SK-N-MC (cell line): ENCODE results near the gene XCR1.

Experiments
- DNase-seq: peaks from one replicate; pipeline ENCODE4 v3.0.0-alpha.2; 2011; ENCODE audit warnings: low read depth, low spot score
- H3K27ac ChIP-seq: fragments of 200-600 bp; sonication (generic); 2 replicates; pipeline ENCODE4 v1.5.1; 2016; ENCODE audit warnings: mixed run types
- H3K36me3 ChIP-seq: fragments of 200-600 bp; sonication (generic); 2 replicates; pipeline ENCODE4 v1.6.1; 2017; ENCODE audit warnings: antibody characterized with exemption, low read length, mixed read lengths; ENCODE audit not compliant: insufficient read depth
- H3K4me3 ChIP-seq: fragments of 200-600 bp; sonication (generic); 2 replicates; pipeline ENCODE4 v1.5.1; 2016
- H3K9ac ChIP-seq: fragments of 200-600 bp; sonication (generic); 2 replicates; pipeline ENCODE4 v1.8.0; 2017; ENCODE audit warnings: mixed run types, mixed read lengths; ENCODE audit not compliant: insufficient read length
- H3K9me3 ChIP-seq: fragments of 200-600 bp; sonication (generic); 2 replicates; pipeline ENCODE4 v1.6.1; 2017; ENCODE audit warnings: low read depth, mild to moderate bottlenecking, antibody characterized with exemption, low read length, moderate library complexity, mixed read lengths
- EZH2 ChIP-seq: fragments of 200-600 bp; sonication (generic); IDR thresholded peaks from one replicate; pipeline ENCODE4 v1.6.1; 2017; ENCODE audit warnings: antibody characterized with exemption
- FOXP2 ChIP-seq: optimal IDR thresholded peaks from 2 replicates; pipeline ENCODE3; 2011; ENCODE audit warnings: mild to moderate bottlenecking, moderate library complexity; ENCODE audit not compliant: insufficient read depth; ENCODE audit errors: extremely low read length, control extremely low read depth
- POLR2AphosphoS5 ChIP-seq: IDR thresholded peaks from 2 replicates; pipeline ENCODE4 v1.6.1; 2012; ENCODE audit warnings: mild to moderate bottlenecking, low read depth, low read length, borderline replicate concordance

The XCR1 gene

GRCh38 chr3:45988804-45989203 is 38.5 kb downstream of the XCR1 start:
- Histone ChIP-seq H3K36me3 (no peaks in the 10 kb centered on the region; the same call in 1 of the 2 replicates), H3K27ac (no peak overlapping the region), H3K9ac (no peak overlapping the region), H3K9me3 (no peaks in the 10 kb centered on the region), H3K4me3 (no peak overlapping the region)
- no peak for TF ChIP-seq EZH2
- TF ChIP-seq FOXP2 = no peak
- no peak for TF ChIP-seq POLR2AphosphoS5
- no peak for DNase-seq

- no peak for DNase-seq
- no peak for TF ChIP-seq POLR2AphosphoS5
- TF ChIP-seq FOXP2 = no peak
- TF ChIP-seq EZH2 = no peak
- peaks cover 1% of the 10 kb centered on the region; the same call in 1 of the 2 replicates for H3K36me3 ChIP-seq
- H3K27ac ChIP-seq = no peak overlapping the region
- H3K4me3 ChIP-seq = no peak overlapping the region
- H3K9me3 ChIP-seq = no peaks in the 10 kb centered on the region
- no peak overlapping the region for H3K9ac ChIP-seq
Observed at GRCh38 chr3:45988362-45988761, 38.9 kb downstream of the XCR1 start.

- Histone ChIP-seq H3K36me3 (peaks cover 6% of the 10 kb centered on the region; the same call in 1 of the 2 replicates), H3K9me3 (no peaks in the 10 kb centered on the region), H3K27ac (no peak overlapping the region), H3K4me3 (no peak overlapping the region), H3K9ac (no peak overlapping the region)
- TF ChIP-seq EZH2 (no peak), POLR2AphosphoS5 (no peak), FOXP2 (no peak)
- no peak for DNase-seq
Observed at GRCh38 chr3:45987368-45988291, 39.7 kb downstream of the XCR1 start.

DNA sequence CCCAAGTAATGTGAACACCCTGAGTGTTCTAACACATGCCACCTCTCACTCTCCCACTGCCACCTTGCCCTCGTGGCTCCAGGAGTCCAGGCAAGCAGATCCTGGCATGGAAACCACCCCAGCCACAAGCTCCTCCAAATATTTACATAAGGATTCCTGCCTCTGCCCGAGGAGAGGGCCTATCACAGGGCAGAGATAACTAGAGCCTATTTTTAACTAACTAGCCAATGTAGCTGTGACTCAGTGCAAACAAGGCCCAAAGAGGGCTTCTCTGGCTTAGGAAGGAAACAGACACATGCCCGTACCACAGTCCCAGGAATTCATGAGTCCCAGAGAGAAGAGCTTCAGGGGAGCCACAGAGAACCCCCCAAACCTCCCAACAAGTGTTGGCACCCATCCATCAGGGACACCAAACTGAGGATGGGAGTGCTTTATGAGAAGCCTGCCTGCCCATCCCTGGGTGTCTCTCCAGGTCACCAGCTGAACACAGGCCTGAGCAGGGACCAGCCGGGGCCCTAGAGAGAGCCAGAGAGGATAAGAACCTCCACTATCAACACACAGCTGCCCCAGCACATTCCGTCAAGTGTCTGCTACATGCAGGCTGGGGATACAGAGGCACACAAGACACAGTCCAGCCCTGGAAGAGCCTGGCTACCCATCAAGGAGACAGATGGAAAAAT is 40.8 kb downstream of the XCR1 start:
- H3K9ac ChIP-seq = no peak overlapping the region
- no peak for TF ChIP-seq FOXP2
- no peak for TF ChIP-seq EZH2
- TF ChIP-seq POLR2AphosphoS5 = no peak
- no peak overlapping the region for H3K4me3 ChIP-seq
- peaks cover 6% of the 10 kb centered on the region; the same call in 1 of the 2 replicates for H3K36me3 ChIP-seq
- DNase-seq = no peak
- H3K27ac ChIP-seq = no peak overlapping the region
- H3K9me3 ChIP-seq = no peaks in the 10 kb centered on the region

DNA sequence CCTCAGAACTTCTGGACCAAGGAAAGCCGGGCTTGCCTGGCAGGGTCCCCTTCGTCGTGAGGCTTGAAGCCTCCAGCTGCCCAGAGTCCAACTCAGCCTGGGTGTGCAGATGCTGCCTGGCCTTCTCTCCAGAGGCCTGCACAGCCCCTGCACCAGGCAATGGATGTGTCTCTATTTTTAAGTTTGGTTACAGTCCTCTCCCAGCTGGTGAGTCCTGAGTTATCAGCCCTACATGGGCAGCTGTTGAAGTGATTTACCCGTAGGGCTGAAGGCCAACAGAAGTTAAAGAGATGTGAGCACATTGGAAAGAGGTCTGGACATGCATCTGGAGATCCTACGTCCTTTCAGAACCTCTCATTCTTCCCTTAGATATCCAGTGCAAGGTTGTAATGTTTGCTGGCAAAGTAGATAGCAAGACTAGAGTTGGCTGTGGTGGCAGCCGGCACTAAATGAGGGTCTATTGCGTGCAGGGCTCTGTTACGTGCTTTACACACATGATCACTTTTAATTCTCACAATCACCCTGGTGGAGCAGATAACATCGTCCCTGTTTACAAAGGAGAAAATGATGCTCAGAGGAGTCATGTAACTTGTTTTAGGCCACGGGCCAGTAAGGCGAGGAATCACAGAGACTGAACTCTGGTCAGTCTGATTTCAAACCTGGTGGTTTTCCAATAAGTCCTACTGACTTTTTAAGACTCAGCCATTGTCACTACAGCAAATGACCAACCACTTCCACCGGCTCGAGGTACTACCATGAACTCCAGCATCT is 41.6 kb downstream of the XCR1 start:
- Histone ChIP-seq H3K4me3 (no peak overlapping the region), H3K27ac (no peak overlapping the region), H3K36me3 (peaks cover 6% of the 10 kb centered on the region; the same call in 1 of the 2 replicates), H3K9me3 (no peaks in the 10 kb centered on the region), H3K9ac (no peak overlapping the region)
- no peak for DNase-seq
- TF ChIP-seq EZH2 = no peak
- no peak for TF ChIP-seq POLR2AphosphoS5
- TF ChIP-seq FOXP2 = no peak

DNA sequence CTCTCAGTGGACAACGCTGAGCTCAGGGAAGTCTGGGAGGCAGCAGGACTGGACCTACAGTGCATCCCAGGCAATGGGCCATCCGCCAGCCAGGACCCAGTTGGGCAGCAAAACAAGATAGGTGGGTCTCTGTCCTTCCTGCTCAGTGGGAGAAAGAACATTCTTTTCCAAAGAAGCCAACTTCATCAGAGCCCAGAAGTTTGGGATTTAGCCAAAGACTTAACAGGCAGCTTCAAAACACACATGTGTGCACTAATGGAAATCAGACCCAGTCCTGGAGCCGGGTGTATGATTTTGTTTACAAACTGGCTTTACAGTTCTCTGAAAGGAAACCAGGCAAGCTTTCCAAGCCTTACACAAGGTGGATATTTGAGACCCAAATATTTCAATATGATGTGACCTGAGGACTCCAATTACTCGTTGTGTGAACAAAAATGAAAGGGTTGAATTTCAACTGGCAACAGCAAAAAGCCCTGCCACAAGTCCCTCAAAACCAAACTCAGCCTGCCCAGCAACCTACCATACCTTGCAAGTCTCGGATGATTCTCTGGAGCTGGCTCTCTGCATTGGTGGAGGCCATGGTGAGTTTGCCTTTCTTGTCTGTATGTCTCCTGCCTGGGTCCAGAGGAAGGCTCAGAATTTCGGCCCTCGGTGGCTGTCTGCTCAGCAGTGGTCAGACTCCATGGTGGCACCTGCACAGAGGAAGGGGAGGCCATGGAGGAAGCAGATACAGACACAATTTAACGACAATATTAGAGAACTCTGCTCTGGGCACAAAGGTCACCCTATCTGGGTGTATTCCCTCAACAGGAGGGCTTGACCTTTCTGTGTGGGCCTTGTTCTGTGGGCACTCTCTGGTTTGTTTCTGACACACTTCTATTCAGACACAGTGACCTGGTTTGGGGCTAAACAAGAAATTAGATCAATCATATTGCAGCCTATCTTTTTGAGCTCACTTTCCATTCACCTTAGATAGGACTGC is 42.7 kb downstream of the XCR1 start:
- TF ChIP-seq FOXP2 = no peak
- TF ChIP-seq POLR2AphosphoS5 = no peak
- no peak for TF ChIP-seq EZH2
- Histone ChIP-seq H3K4me3 (no peak overlapping the region), H3K27ac (no peak overlapping the region), H3K36me3 (peaks cover 8% of the 10 kb centered on the region; the same call in 1 of the 2 replicates), H3K9me3 (no peaks in the 10 kb centered on the region), H3K9ac (no peak overlapping the region)
- no peak for DNase-seq

DNA sequence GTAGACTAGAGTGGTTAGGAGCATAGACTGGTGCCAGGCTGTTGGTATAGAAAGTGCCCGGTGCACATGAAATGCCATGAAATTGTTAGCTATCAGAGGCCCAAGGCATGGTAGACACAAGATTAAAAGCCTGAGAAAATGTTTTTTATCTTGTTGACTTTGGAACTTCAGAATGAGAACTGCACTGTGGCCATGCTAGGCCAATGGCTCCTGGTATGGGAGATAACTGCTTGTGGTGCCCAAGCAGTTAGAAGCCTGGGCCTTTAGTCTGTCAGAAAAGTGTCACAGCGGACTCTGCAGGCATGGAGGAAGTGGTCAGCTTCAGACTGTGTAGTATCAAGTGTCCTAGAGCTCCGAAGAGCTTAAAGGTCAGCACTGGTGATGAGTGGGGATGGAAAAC is 43.5 kb downstream of the XCR1 start:
- DNase-seq = no peak
- no peak for TF ChIP-seq FOXP2
- TF ChIP-seq EZH2 = no peak
- TF ChIP-seq POLR2AphosphoS5 = no peak
- Histone ChIP-seq H3K9me3 (no peaks in the 10 kb centered on the region), H3K27ac (no peak overlapping the region), H3K36me3 (peaks cover 12% of the 10 kb centered on the region; the same call in 1 of the 2 replicates), H3K4me3 (no peak overlapping the region), H3K9ac (no peak overlapping the region)
